BLaER1 treated with 17β-estradiol and CSF1 and Interleukin-3, amounts not matched to agents 10 nM and 100 nM (cell line): ENCODE results near the gene PKHD1.
A peak's percentile ranks its signal among the peaks of the same experiment; 100 is the strongest.
"Not testable (repeated sequence)": the region's sequence is repeated elsewhere in the genome, so short reads cannot be mapped to it uniquely, and the experiment has no call there.

Experiments
- H3K27ac ChIP-seq, 11 experiments: shearing (Covaris generic); formaldehyde crosslinking; 2 replicates each; pipeline ENCODE4 v1.8.1; 2022
- H3K27me3 ChIP-seq, 11 experiments: shearing (Covaris generic); formaldehyde crosslinking; 2 replicates each; pipeline ENCODE4 v1.8.1; 2022
- H3K36me3 ChIP-seq, 11 experiments: shearing (Covaris generic); formaldehyde crosslinking; 2 replicates each; pipeline ENCODE4 v1.8.1; 2022
- H3K4me1 ChIP-seq, 10 experiments: shearing (Covaris generic); formaldehyde crosslinking; 2 replicates each; pipeline ENCODE4 v1.8.1; 2022
- H3K4me2 ChIP-seq, 11 experiments: shearing (Covaris generic); formaldehyde crosslinking; 2 replicates each; pipeline ENCODE4 v1.8.1; 2022
- H3K4me3 ChIP-seq, 10 experiments: shearing (Covaris generic); formaldehyde crosslinking; 2 replicates each; pipeline ENCODE4 v1.8.1; 2022
- H3K9ac ChIP-seq, 11 experiments: shearing (Covaris generic); formaldehyde crosslinking; 2 replicates each; pipeline ENCODE4 v1.8.1; 2022
- H3K9me3 ChIP-seq, 11 experiments: shearing (Covaris generic); formaldehyde crosslinking; replicated peaks in 1 of 11; 2 replicates each; pipeline ENCODE4 v1.8.1; 2022
- H4K20me1 ChIP-seq, 11 experiments: shearing (Covaris generic); formaldehyde crosslinking; 2 replicates each; pipeline ENCODE4 v1.8.1; 2022
- Cebpa-rat ChIP-seq, 11 experiments: shearing (Covaris generic); IDR thresholded peaks; 2 replicates each; pipeline ENCODE4 v1.8.1; 2022

Gene PKHD1

DNA sequence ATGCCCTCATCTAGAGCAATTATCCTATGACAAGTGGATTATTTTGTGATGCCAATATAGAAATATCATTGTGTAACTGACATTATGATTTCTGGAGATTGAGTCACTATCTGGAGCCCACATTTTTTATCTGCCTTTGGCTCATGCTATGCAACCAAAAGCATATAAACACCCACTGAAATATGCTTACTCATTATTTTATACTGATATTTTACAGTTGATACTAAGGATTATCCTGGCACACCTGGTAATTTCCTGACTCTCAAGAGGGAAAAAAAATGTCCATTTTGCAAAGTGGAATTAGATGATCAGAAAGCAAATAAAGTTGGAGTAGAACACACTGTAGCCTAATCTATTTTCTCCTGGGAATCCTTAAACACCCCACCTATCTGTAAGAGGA lies 154.5 kb downstream of the PKHD1 start:
- Histone ChIP-seq H4K20me1 (no peaks in the 10 kb centered on the region), H3K36me3 (no peaks in the 10 kb centered on the region), H3K4me2 (no peak overlapping the region), H3K9me3 (no peaks in the 10 kb centered on the region), H3K9ac (no peak overlapping the region), H3K27ac (no peak overlapping the region), H3K4me3 (no peak overlapping the region), H3K4me1 (no peaks in the 10 kb centered on the region), H3K27me3 (no peaks in the 10 kb centered on the region)
- no peak for TF ChIP-seq Cebpa-rat (IDR thresholded peaks at IDR 0.05)

DNA sequence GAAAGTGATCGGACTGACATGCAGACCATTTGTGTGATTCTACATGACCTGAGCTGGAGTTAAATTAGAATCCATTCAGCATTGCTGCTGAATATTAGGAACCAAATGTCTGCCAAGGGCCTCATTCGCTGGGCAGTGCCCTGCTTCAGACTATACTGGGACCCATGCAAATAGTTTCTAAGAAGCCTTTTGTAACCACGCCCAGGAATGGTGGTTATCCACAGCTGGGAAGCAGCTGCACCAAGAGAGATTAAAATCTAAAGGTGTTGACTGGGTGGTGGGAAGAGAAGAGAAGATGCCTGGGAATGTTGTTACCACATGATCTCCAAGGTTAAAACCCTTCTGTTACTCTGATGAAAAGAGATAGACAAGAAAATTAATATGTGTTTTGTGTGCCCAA lies 156.8 kb downstream of the PKHD1 start:
- H3K4me3 ChIP-seq = no peak overlapping the region
- H3K27ac ChIP-seq = no peak overlapping the region
- H3K27me3 ChIP-seq = no peaks in the 10 kb centered on the region
- TF ChIP-seq Cebpa-rat (IDR thresholded peaks at IDR 0.05) = no peak
- H3K4me2 ChIP-seq = no peak overlapping the region
- no peaks in the 10 kb centered on the region for H4K20me1 ChIP-seq
- H3K36me3 ChIP-seq = no peaks in the 10 kb centered on the region
- no peaks in the 10 kb centered on the region for H3K9me3 ChIP-seq
- H3K4me1 ChIP-seq = no peaks in the 10 kb centered on the region
- H3K9ac ChIP-seq = no peak overlapping the region

DNA sequence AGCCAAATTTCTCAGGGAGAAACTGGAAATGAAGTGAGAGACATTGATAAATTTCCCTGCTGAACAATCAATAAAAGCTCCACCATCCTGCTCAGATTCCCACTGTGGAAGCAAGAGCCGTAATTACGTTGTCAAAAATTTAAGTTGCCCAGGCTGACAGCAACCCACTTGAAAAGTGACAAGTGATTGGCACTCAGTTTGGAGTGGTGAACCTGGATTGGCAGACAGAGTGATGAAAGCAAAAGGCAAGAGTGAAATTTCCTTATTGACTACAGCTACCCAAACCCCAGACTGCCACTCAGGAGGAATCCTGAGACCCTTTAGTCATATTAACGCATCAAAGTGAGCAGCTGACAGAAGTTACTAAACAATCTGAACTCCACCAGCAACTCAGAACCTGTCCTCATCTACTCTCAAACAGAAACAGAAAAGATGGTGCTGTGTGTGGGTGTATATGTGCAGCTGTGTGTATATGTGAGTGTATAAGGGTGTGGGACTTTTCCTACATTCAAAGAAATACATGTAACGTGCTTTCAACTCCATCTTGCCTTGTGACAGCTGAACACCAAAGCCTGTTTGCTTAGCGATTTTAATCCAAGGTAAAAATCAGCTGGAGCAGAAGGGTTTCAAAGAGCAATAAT lies 157.4 kb downstream of the PKHD1 start:
- H3K36me3 ChIP-seq = no peaks in the 10 kb centered on the region
- H3K9ac ChIP-seq = no peak overlapping the region
- no peak overlapping the region for H3K27ac ChIP-seq
- no peaks in the 10 kb centered on the region for H3K27me3 ChIP-seq
- H3K4me1 ChIP-seq = no peaks in the 10 kb centered on the region
- H3K9me3 ChIP-seq = no peaks in the 10 kb centered on the region
- no peak overlapping the region for H3K4me2 ChIP-seq
- no peaks in the 10 kb centered on the region for H4K20me1 ChIP-seq
- no peak overlapping the region for H3K4me3 ChIP-seq
- TF ChIP-seq Cebpa-rat (IDR thresholded peaks at IDR 0.05) = no peak

DNA sequence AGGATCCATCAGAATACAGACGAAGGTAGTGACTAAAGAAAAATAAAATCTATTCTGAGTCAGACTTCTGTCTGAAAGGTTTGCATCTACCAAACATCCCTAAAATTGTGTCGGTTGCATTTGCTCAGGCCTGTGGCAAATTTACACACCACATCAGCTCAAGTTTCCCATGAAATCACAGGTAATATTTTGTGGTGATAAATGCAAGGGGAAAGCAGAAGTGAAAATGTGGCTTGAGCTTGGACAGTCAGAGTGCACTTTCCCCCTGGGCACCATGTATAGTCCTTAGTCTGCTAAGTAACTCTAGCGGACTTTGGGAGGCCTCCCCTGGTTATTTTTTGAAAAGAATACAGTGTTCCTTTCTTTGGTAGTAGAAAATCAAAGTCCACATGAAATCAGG lies 159.1 kb downstream of the PKHD1 start:
- H3K27me3 ChIP-seq = no peaks in the 10 kb centered on the region

DNA sequence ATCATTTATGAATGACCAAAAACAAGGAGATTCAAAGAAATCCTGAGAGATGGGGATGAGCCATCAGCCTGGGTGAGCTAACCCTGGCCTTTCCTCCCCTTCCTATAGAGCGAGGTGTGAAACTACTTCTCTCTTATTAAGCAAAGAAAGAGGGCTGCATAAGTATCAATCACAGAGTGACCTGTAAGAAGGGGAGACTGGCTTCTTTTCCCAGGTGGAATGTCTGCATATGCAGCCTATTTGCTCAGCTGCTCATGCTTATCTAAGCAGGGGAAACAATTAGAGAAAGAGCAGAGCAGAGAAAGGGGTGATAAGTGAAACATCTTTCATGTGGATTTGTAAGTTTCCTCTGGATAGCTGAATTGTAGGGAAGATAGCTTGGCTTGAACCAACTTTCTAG lies 160.0 kb downstream of the PKHD1 start:
- no peaks in the 10 kb centered on the region for H3K27me3 ChIP-seq
- H3K27ac ChIP-seq = no peak overlapping the region
- no peak overlapping the region for H3K4me3 ChIP-seq
- no peak overlapping the region for H3K9ac ChIP-seq
- TF ChIP-seq Cebpa-rat (IDR thresholded peaks at IDR 0.05) = no peak
- H4K20me1 ChIP-seq = no peaks in the 10 kb centered on the region
- H3K4me2 ChIP-seq = no peak overlapping the region
- H3K4me1 ChIP-seq = no peaks in the 10 kb centered on the region
- no peaks in the 10 kb centered on the region for H3K36me3 ChIP-seq
- peaks cover 0 to 10% (median 6%) of the 10 kb centered on the region in 11 experiments; a peak in 16 of 22 replicates for H3K9me3 ChIP-seq

More for the DNA sequence above, 159.1 kb downstream of the PKHD1 start:
- Histone ChIP-seq H3K4me1 (no peaks in the 10 kb centered on the region), H3K4me3 (no peak overlapping the region), H3K36me3 (no peaks in the 10 kb centered on the region), H3K4me2 (no peak overlapping the region), H3K9ac (no peak overlapping the region), H3K27ac (no peak overlapping the region), H3K9me3 (peaks cover 0 to under 1% (median 0%) of the 10 kb centered on the region in 11 experiments; a peak in 1 of 22 replicates), H4K20me1 (no peaks in the 10 kb centered on the region)
- no peak for TF ChIP-seq Cebpa-rat (IDR thresholded peaks at IDR 0.05)

DNA sequence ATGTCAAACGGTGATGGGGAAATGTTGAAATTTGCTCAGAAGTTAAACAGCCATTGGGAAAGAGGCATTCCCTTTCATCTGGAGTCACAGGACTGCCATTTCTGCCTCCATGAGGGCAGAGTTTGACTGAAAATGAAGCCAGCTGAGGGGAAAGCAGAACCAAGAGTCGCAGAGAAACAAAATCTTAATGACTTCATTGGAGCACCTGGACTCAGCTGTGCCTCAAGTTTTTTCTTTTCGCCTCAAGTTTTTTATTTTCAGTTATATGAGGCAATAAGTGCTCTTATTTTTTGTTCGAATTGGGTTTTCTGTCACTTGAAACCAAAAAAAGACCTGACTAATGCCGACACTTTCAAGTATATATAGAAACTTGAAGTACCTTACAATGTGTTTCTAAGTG lies 161.3 kb downstream of the PKHD1 start:
- Histone ChIP-seq H3K4me2 (no peak overlapping the region), H3K27ac (no peak overlapping the region)

DNA sequence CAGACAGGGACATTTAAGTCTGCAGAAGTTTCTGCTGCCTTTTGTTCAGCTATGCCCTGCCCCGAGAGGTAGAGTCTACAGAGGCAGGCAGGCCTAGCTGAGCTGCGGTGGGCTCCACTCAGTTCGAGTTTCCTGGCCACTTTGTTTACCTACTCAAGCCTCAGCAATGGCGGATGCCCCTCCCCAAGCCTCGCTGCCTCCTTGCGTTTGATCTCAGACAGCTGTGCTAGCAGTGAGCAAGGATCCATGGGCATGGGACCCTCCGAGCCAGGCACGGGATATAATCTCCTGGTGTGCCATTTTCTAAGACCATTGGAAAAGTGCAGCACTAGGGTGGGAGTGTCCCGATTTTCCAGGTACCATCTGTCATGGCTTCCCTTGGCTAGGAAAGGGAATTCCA lies 164.9 kb downstream of the PKHD1 start:
- H3K9ac ChIP-seq, H3K36me3 ChIP-seq, H3K4me1 ChIP-seq, H3K4me3 ChIP-seq, H3K27me3 ChIP-seq, H3K4me2 ChIP-seq, H4K20me1 ChIP-seq, H3K27ac ChIP-seq: not testable (repeated sequence)
- peaks cover 0 to 14% (median 8%) of the 10 kb centered on the region in 11 experiments; a peak in 16 of 22 replicates for H3K9me3 ChIP-seq

More for the DNA sequence above, 161.3 kb downstream of the PKHD1 start:
- no peak for TF ChIP-seq Cebpa-rat (IDR thresholded peaks at IDR 0.05)
- no peaks in the 10 kb centered on the region for H3K4me1 ChIP-seq
- no peaks in the 10 kb centered on the region for H4K20me1 ChIP-seq
- H3K4me3 ChIP-seq = no peak overlapping the region
- H3K27me3 ChIP-seq = no peaks in the 10 kb centered on the region
- H3K36me3 ChIP-seq = no peaks in the 10 kb centered on the region
- H3K9me3 ChIP-seq = peaks cover 0 to 12% (median 8%) of the 10 kb centered on the region in 11 experiments; a peak in 16 of 22 replicates
- no peak overlapping the region for H3K9ac ChIP-seq

DNA sequence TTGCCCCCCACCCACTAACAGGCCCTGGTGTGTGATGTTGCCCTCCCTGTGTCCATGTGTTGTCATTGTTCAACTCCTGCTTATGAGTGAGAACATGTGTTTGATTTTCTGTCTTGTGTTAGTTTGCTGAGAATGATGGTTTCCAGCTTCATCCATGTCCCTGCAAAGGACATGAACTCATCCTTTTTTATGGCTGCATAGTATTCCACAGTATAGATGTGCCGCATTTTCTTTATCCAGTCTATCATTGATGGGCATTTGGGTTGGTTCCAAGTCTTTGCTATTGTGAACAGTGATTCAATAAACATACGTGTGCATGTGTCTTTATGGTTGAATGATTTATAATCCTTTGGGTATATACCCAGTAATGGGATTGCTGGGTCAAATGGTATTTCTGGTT lies 169.1 kb downstream of the PKHD1 start:
- H3K4me3 ChIP-seq, H3K4me2 ChIP-seq, H3K27ac ChIP-seq, H4K20me1 ChIP-seq, H3K27me3 ChIP-seq, H3K9ac ChIP-seq, H3K36me3 ChIP-seq, H3K4me1 ChIP-seq: not testable (repeated sequence)
- H3K9me3 ChIP-seq = peaks cover 0 to 14% (median 8%) of the 10 kb centered on the region in 11 experiments; a peak in 16 of 22 replicates

DNA sequence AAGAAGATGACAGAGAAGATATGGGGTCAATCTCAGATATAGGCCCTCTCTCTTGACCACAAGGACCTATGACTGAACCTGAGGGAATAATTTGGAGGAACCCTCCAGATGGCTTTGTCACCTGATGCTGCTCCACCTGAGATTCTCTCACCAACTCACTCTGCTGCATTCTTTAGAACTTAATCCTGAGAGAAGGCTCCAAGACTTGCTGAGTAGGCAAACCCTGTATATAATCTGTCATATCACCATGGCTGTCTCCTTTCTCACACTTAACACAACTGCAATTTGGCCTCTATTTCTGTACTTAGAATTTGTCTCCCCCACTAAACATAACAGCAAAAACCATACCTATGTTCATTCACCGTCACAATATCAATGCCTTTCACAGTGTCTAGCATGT lies 172.3 kb downstream of the PKHD1 start:
- Histone ChIP-seq H3K9me3 (peaks cover 0 to 5% (median 0%) of the 10 kb centered on the region in 11 experiments; a peak in 1 of 22 replicates), H3K36me3 (no peaks in the 10 kb centered on the region), H3K4me2 (no peak overlapping the region), H3K4me1 (peaks cover 0 to 11% (median 4%) of the 10 kb centered on the region in 10 experiments; a peak in 7 of 20 replicates), H3K27me3 (no peaks in the 10 kb centered on the region), H3K9ac (no peak overlapping the region), H3K27ac (no peak overlapping the region), H3K4me3 (no peak overlapping the region), H4K20me1 (no peaks in the 10 kb centered on the region)
- no peak for TF ChIP-seq Cebpa-rat (IDR thresholded peaks at IDR 0.05)

DNA sequence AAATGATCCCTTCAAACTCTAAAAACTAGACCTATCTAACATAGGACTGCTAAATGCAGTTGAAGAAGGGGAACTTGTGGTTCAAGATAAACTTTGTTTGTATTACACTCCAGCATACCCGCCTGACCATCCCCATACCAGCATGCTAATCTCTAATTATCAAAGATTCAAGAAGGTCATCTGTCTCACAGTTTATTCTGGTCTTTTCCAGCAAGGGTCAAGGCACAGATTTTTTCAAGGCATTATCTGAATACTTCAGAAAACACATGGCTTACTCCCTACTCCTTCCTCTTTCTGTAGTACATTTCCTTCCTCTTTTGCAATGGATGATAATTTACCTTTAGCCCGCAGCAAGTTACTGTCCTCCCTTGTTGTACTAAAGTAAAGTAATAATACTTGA lies 174.1 kb downstream of the PKHD1 start:
- H3K27ac ChIP-seq = no peak overlapping the region
- H3K36me3 ChIP-seq = no peaks in the 10 kb centered on the region
- no peak for TF ChIP-seq Cebpa-rat (IDR thresholded peaks at IDR 0.05)
- no peaks in the 10 kb centered on the region for H3K9me3 ChIP-seq
- H3K27me3 ChIP-seq = no peaks in the 10 kb centered on the region
- H3K9ac ChIP-seq = no peak overlapping the region
- peak overlapping the region in 3 of 11 experiments; percentile 4 to 38 (median 9); a peak in 3 of 22 replicates for H3K4me2 ChIP-seq
- no peaks in the 10 kb centered on the region for H4K20me1 ChIP-seq
- H3K4me1 ChIP-seq = peaks cover 0 to 11% (median 4%) of the 10 kb centered on the region in 10 experiments; a peak in 7 of 20 replicates
- H3K4me3 ChIP-seq = no peak overlapping the region
